ENCODE measurements around the gene ST3GAL2. TPM values are rescaled to one million over a fixed set of nuclear protein-coding genes. Genes with fewer than 3 reads are reported as not detected.
A peak's percentile ranks its signal among the peaks of the same experiment; 100 is the strongest.
"Not testable (repeated sequence)": the region's sequence is repeated elsewhere in the genome, so short reads cannot be mapped to it uniquely, and the experiment has no call there.

Gene ST3GAL2
- total and polyA plus RNA-seq, 9 of the 15 experiments (the other 6 are each of a cell fraction or from before 2014, with no cell fraction given): 1.5 to 108 (median 34.3) TPM

GRCh38 chr16:70370145-70370544 lies 68.8 kb downstream of the ST3GAL2 start:
- H3K4me3 ChIP-seq; H3K79me2 ChIP-seq (ENCODE audit: control insufficient read depth, insufficient read depth, low read length); BruUV-seq (replicated peaks); H3K9ac ChIP-seq (ENCODE audit: insufficient read depth in 1 of 2, low read depth in 2 of 2, low read length in 2 of 2); H3K27me3 ChIP-seq (ENCODE audit: control insufficient read depth in 2 of 2, insufficient read depth in 2 of 2, low read length in 2 of 2); in situ Hi-C loops (cut with MboI); H3K27ac ChIP-seq (ENCODE audit: extremely low read depth, low read depth, low read length); H4K20me1 ChIP-seq (replicated peaks; ENCODE audit: control insufficient read depth, insufficient read depth, low read length); DNase-seq (ENCODE audit: extremely low read depth in 1 of 4, low spot score in 3 of 4); H2AFZ ChIP-seq (ENCODE audit: low read depth, low read length); H3K4me1 ChIP-seq (replicated peaks in 1 of 2; ENCODE audit: control insufficient read depth in 2 of 2, insufficient read depth in 2 of 2, low read length in 2 of 2); H3K4me2 ChIP-seq (ENCODE audit: insufficient read depth, low read length); H3K9me3 ChIP-seq (replicated peaks; ENCODE audit: control insufficient read depth, insufficient read depth, low read depth, low read length); H3K9me1 ChIP-seq (ENCODE audit: control insufficient read depth, insufficient read depth, low read length); TF ChIP-seq REST (CRISPR knock-in tag; IDR thresholded peaks at IDR 0.05; ENCODE audit: low read depth): not testable (repeated sequence)
- WGBS (ENCODE audit: insufficient coverage, low coverage, missing lambda C conversion rate): 90% methylated on average over 7 of the region's 10 CpGs
- FAIRE-seq: peak; percentile 88
- ChIA-PET POLR2A (interaction anchor here (0.6 to 2.1 kb wide), 5 partner anchors 9 to 81 kb away, joined by 3 to 8 read pairs (median 4); partner anchors contain the start of genes AARS1 and DDX19A), CTCF (ENCODE audit: low intra/inter-chr PET ratio) (interaction anchor here (0.7 to 0.9 kb wide), 2 partner anchors 86 to 101 kb away, joined by 3 read pairs; no protein-coding TSS in a partner anchor)
- intact Hi-C loops (cut with micrococcal nuclease): loop anchor here (10.0 kb wide), 1 partner anchor 405 kb away; no protein-coding TSS in a partner anchor
- TF ChIP-seq RAD21 (CRISPR knock-in tag; conservative IDR thresholded peaks at IDR 0.05 in 1 of 2, IDR thresholded peaks at IDR 0.05 in 1 of 2) (peak; percentile 52 to 64), POLR2G (IDR thresholded peaks at IDR 0.05; ENCODE audit: low read depth, low read length) (peak; percentile 15; the same call in 1 of the 2 replicates), CTCF (IDR thresholded peaks at IDR 0.05 in 2 of 3, conservative IDR thresholded peaks at IDR 0.05 in 1 of 3; ENCODE audit: insufficient read depth in 2 of 3, low read depth in 1 of 3, low read length in 3 of 3) (peak; percentile 35 to 57 (median 50); a peak in 4 of 6 replicates), SMC3 (conservative IDR thresholded peaks at IDR 0.05; ENCODE audit: insufficient read depth, low read depth, low read length) (peak; percentile 38), STAG1 (CRISPR knock-in tag; IDR thresholded peaks at IDR 0.05; ENCODE audit: borderline replicate concordance) (peak; percentile 47; the same call in 1 of the 2 replicates), REST (IDR thresholded peaks at IDR 0.05; ENCODE audit: borderline replicate concordance) (peak; percentile 40; the same call in 1 of the 2 replicates)
- H3K36me3 ChIP-seq (ENCODE audit: control insufficient read depth, insufficient read depth, low read length): peaks cover 83% of the 10 kb centered on the region
- peak; percentile 62 for ATAC-seq

All from K562 (cell line).